SK-N-MC (cell line): ENCODE data around the gene FTL.

Experiments
- EZH2 ChIP-seq: fragments of 200-600 bp; sonication (generic); IDR thresholded peaks from one replicate; pipeline ENCODE4 v1.6.1; 2017; ENCODE audit warnings: antibody characterized with exemption
- POLR2AphosphoS5 ChIP-seq: IDR thresholded peaks from 2 replicates; pipeline ENCODE4 v1.6.1; 2012; ENCODE audit warnings: mild to moderate bottlenecking, low read depth, low read length, borderline replicate concordance

DNA sequence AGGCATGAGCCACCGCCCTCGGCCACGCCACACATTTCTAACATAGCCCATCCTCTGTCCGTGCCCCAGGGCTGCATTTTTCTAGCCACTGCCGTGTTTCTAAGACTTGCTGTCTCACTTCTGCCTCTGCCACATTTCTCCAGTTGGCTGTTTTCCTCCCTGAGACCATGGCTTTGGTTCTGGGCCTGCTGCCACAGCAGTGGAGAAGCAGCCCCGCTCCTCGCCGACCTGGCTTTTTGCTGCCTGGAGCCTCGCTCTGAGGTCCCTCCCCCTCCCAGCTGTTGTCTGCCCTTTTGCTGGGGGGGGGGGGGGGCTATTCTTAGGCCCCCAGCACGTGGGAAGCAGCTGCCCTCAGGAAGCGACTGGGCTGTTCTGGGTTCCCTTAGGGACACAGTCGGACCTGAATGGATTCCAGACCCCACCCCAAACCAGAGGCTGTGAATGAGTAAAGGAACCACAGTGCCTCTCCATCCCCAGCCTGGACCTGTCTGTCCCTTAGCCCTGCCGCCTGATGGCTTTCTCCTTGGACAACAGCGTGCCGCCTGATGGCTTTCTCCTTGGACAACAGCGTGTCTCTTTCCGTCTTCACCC is 24.7 kb downstream of the FTL start:
- TF ChIP-seq POLR2AphosphoS5 (no peak), EZH2 (no peak)
